ENCODE data around the gene HDAC6.

HDAC6 gene

GRCh38 chrX:48801280-48802088 lies at the start of gene HDAC6:
HDAC6 (plus strand) TSS chrX:48802067; CDS start chrX:48802693, 626 bp downstream.
- no peaks in the 10 kb centered on the region for H3K27me3 ChIP-seq (ENCODE audit: low read depth)
- DNase-seq (ENCODE audit: low spot score in 2 of 2): peak; percentile 99 to 100
- peak within 1 kb of the TSS; percentile 82 for H3K4me3 ChIP-seq
- H3K36me3 ChIP-seq (replicated peaks): peaks cover 13% of the 10 kb centered on the region
- no peaks in the 10 kb centered on the region for H3K9me3 ChIP-seq
- in situ Hi-C loops (cut with MboI; ENCODE audit: low sequenced_read_pairs): no loop called here
- H3K4me1 ChIP-seq: peaks cover 7% of the 10 kb centered on the region

DNA sequence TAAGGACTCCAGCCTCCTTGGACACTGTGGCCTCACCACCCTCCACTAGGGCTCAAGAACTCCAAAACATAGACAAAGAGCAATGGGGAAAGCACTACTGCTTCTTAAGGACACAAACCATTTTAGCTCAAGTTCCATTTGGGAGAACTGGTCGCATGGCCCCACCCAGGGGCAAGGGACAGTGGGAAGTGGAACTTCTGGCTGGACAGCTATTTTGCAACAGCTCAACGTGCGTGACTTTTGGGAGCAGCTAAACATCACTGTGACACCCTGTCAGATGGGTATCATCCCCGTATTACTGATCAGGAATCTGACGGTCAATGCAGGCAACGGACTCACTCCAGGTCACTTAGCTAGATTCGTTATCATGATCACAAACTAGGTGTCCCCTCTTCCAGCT lies 49.4 kb upstream of the HDAC6 start:
- in situ Hi-C loops (cut with MboI; ENCODE audit: low sequenced_read_pairs): no loop called here
- H3K36me3 ChIP-seq (replicated peaks): no peaks in the 10 kb centered on the region
- no peak overlapping the region for H3K4me3 ChIP-seq
- no peaks in the 10 kb centered on the region for H3K9me3 ChIP-seq
- no peaks in the 10 kb centered on the region for H3K4me1 ChIP-seq
- no peak for DNase-seq (ENCODE audit: low spot score in 2 of 2)
- H3K27me3 ChIP-seq (ENCODE audit: low read depth): peaks cover 3% of the 10 kb centered on the region; the same call in 1 of the 2 replicates

DNA sequence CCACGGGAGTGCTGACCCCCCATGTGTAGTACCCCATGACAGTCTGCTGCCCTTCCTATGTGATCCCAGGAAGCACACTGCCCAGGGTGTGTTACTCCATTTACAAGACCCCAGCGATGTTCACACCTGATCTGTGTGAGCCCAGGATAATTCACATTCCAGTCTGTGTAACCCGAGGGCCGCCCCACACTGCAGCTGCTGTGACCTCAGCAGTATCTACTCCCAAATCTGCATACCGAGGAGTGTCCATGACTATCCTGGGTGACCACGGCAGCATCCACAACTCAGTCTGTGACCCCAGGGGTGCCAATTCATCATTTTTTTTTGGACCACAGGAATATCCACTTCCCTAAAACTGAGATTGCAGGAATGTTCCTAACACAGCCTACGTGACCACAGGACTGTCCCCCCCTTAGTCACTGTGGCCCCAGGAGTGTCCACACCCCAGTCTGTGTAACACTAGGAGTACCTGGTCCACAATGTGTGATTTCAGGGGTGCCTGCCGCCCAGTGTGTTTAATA lies 48.1 kb upstream of the HDAC6 start:
- in situ Hi-C loops (cut with MboI; ENCODE audit: low sequenced_read_pairs): no loop called here
- H3K4me3 ChIP-seq: no peak overlapping the region
- no peaks in the 10 kb centered on the region for H3K36me3 ChIP-seq (replicated peaks)
- no peaks in the 10 kb centered on the region for H3K9me3 ChIP-seq
- no peak for DNase-seq (ENCODE audit: low spot score in 2 of 2)
- peaks cover 3% of the 10 kb centered on the region; the same call in 1 of the 2 replicates for H3K27me3 ChIP-seq (ENCODE audit: low read depth)
- no peaks in the 10 kb centered on the region for H3K4me1 ChIP-seq

DNA sequence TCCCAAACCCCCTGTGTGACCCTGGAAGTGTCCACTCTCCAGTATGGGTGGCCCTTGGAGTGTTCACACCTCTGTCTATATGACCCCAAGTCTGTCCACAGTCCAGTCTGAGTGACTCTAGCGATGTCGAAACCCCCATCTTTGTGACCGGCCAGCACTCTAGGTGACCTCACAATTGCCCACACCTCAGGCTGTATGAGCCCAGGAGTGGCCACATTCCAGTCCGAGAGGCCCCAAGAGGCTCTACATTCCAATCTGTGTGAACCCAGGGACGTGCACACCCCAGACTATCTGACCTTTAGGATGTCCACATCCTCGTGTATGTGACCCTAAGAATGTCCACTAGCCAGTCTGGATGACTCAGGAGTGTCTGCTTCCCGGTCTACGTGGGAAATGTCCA lies 47.6 kb upstream of the HDAC6 start:
- no peak for DNase-seq (ENCODE audit: low spot score in 2 of 2)
- Histone ChIP-seq H3K36me3 (replicated peaks) (no peaks in the 10 kb centered on the region), H3K27me3 (ENCODE audit: low read depth) (peaks cover 3% of the 10 kb centered on the region; the same call in 1 of the 2 replicates), H3K4me1 (no peaks in the 10 kb centered on the region), H3K9me3 (no peaks in the 10 kb centered on the region), H3K4me3 (no peak overlapping the region)
- in situ Hi-C loops (cut with MboI; ENCODE audit: low sequenced_read_pairs): no loop called here

DNA sequence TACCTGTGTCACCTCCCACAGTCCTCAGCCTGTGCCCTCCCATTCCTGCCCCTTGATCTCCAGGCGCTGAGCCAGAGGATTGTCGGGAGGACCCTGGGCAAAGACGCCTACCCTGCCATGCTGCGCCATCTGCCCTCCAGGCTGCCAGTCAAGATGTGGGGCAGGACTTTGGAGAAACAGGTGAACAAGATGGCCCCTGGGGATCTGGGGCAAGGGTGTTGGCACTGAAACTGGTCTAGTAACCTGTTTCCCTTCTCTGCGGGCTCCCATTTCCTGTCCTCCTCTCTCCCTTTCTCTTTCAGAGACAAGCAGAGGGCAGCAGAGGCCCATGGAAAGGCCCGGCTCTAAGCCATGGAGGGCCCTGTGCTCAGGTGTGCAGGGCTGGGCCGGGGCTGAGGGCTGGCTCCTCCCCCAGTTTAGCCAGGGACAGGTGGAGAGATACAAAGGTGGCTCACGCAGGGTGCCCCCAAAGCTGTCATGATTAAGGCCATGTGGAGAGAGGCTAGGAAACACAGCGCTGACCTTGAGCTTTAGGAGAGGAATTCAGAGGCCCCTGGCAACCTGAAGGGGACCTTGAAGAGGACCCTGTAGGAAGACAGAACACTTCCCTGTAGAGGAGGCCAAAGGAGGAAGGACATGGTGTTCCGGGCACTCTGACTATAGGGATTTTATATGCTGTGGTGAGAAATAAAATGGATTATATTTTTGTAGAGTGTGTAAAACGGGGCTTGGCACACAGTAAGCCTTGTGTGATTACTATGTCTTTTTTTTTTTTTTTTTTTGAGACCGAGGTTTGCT lies 40.0 kb upstream of the HDAC6 start, which contains the start of gene GLOD5:
Gene GLOD5 (plus strand): TSS at position 74 of the 798 bp plus-strand sequence. CDS start 44 bp downstream, at position 118.
- Histone ChIP-seq H3K36me3 (replicated peaks) (no peaks in the 10 kb centered on the region), H3K9me3 (no peaks in the 10 kb centered on the region), H3K4me1 (no peaks in the 10 kb centered on the region), H3K27me3 (ENCODE audit: low read depth) (no peaks in the 10 kb centered on the region), H3K4me3 (no peak within 1 kb of the TSS)
- peak in 1 of 2 experiments; percentile 23 for DNase-seq (ENCODE audit: low spot score in 2 of 2)
- in situ Hi-C loops (cut with MboI; ENCODE audit: low sequenced_read_pairs): no loop called here

DNA sequence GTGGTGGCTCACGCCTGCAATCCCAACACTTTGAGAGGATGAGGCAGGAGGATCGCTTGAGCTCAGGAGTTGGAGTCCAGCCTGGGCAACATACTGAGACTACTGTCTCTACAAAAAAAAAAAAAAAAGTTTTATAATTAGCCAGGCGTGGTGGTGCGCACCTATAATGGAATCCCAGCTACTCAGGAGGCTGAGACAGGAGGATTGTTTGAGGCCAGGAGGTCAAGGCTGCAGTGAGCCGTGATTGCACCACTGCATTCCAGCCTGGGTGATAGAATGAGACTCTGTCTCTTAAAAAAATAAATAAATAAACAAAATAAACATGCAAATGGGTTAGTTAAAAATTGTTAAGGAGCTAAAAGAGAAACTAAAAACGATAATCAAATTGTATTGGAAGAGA lies 32.6 kb upstream of the HDAC6 start:
- Histone ChIP-seq H3K4me3 (no peak overlapping the region), H3K27me3 (ENCODE audit: low read depth) (peaks cover 2% of the 10 kb centered on the region; the same call in 1 of the 2 replicates), H3K36me3 (replicated peaks) (no peaks in the 10 kb centered on the region), H3K9me3 (no peaks in the 10 kb centered on the region), H3K4me1 (no peaks in the 10 kb centered on the region)
- in situ Hi-C loops (cut with MboI; ENCODE audit: low sequenced_read_pairs): no loop called here
- no peak for DNase-seq (ENCODE audit: low spot score in 2 of 2)

DNA sequence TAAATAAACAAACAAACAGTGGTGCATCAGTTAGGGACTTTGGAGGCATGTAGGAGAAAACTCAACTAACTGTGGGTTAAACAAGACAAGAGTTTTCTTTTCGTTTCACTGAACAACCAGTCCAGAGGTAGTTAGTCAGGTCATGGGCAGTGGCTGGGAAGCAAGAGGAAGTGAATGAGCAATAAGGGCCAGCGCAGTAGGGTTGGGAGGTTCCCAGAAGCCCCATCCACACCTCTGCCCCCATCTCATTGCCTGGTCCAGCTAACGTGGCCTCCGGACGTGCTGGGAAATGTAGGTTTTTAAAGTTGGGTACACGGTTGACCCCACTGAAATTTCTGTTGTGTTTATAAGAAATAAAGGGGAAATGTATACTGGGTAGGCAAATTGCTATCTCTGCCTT lies 31.6 kb upstream of the HDAC6 start:
- Histone ChIP-seq H3K36me3 (replicated peaks) (no peaks in the 10 kb centered on the region), H3K27me3 (ENCODE audit: low read depth) (peaks cover 2% of the 10 kb centered on the region; the same call in 1 of the 2 replicates), H3K4me1 (no peaks in the 10 kb centered on the region), H3K4me3 (no peak overlapping the region), H3K9me3 (no peaks in the 10 kb centered on the region)
- in situ Hi-C loops (cut with MboI; ENCODE audit: low sequenced_read_pairs): no loop called here
- no peak for DNase-seq (ENCODE audit: low spot score in 2 of 2)

GRCh38 chrX:48772602-48773001 lies 29.3 kb upstream of the HDAC6 start:
- DNase-seq (ENCODE audit: low spot score in 2 of 2): no peak
- Histone ChIP-seq H3K4me3 (no peak overlapping the region), H3K27me3 (ENCODE audit: low read depth) (peaks cover 2% of the 10 kb centered on the region; the same call in 1 of the 2 replicates), H3K4me1 (peaks cover 2% of the 10 kb centered on the region), H3K9me3 (0 out of 2 replicates have a peak, but pooled peaks cover under 1% of the 10 kb centered on the region), H3K36me3 (replicated peaks) (no peaks in the 10 kb centered on the region)
- in situ Hi-C loops (cut with MboI; ENCODE audit: low sequenced_read_pairs): no loop called here

- in situ Hi-C loops (cut with MboI; ENCODE audit: low sequenced_read_pairs): no loop called here
- Histone ChIP-seq H3K36me3 (replicated peaks) (no peaks in the 10 kb centered on the region), H3K9me3 (0 out of 2 replicates have a peak, but pooled peaks cover 2% of the 10 kb centered on the region), H3K4me3 (no peak overlapping the region), H3K27me3 (ENCODE audit: low read depth) (no peaks in the 10 kb centered on the region), H3K4me1 (peaks cover 8% of the 10 kb centered on the region)
- DNase-seq (ENCODE audit: low spot score in 2 of 2): no peak
Measured at GRCh38 chrX:48776818-48777439, 24.9 kb upstream of the HDAC6 start.

- peaks cover 8% of the 10 kb centered on the region for H3K4me1 ChIP-seq
- in situ Hi-C loops (cut with MboI; ENCODE audit: low sequenced_read_pairs): no loop called here
- no peak overlapping the region for H3K4me3 ChIP-seq
- 0 out of 2 replicates have a peak, but pooled peaks cover 2% of the 10 kb centered on the region for H3K9me3 ChIP-seq
- no peaks in the 10 kb centered on the region for H3K36me3 ChIP-seq (replicated peaks)
- no peak for DNase-seq (ENCODE audit: low spot score in 2 of 2)
- no peaks in the 10 kb centered on the region for H3K27me3 ChIP-seq (ENCODE audit: low read depth)
Measured at GRCh38 chrX:48779399-48779798, 22.5 kb upstream of the HDAC6 start.

GRCh38 chrX:48781705-48782104 lies 20.2 kb upstream of the HDAC6 start:
- Histone ChIP-seq H3K4me1 (peaks cover 8% of the 10 kb centered on the region), H3K36me3 (replicated peaks) (no peaks in the 10 kb centered on the region), H3K4me3 (no peak overlapping the region), H3K27me3 (ENCODE audit: low read depth) (no peaks in the 10 kb centered on the region), H3K9me3 (0 out of 2 replicates have a peak, but pooled peaks cover 2% of the 10 kb centered on the region)
- no peak for DNase-seq (ENCODE audit: low spot score in 2 of 2)
- in situ Hi-C loops (cut with MboI; ENCODE audit: low sequenced_read_pairs): no loop called here

GRCh38 chrX:48782216-48782615 lies 19.7 kb upstream of the HDAC6 start:
- Histone ChIP-seq H3K9me3 (0 out of 2 replicates have a peak, but pooled peaks cover 2% of the 10 kb centered on the region), H3K4me3 (no peak overlapping the region), H3K4me1 (peaks cover 8% of the 10 kb centered on the region), H3K27me3 (ENCODE audit: low read depth) (peaks cover 2% of the 10 kb centered on the region; the same call in 1 of the 2 replicates), H3K36me3 (replicated peaks) (no peaks in the 10 kb centered on the region)
- in situ Hi-C loops (cut with MboI; ENCODE audit: low sequenced_read_pairs): no loop called here
- no peak for DNase-seq (ENCODE audit: low spot score in 2 of 2)

GRCh38 chrX:48782795-48783194 lies 19.1 kb upstream of the HDAC6 start:
- DNase-seq (ENCODE audit: low spot score in 2 of 2): no peak
- no peaks in the 10 kb centered on the region for H3K9me3 ChIP-seq
- H3K27me3 ChIP-seq (ENCODE audit: low read depth): peaks cover 3% of the 10 kb centered on the region; the same call in 1 of the 2 replicates
- no peak overlapping the region for H3K4me3 ChIP-seq
- in situ Hi-C loops (cut with MboI; ENCODE audit: low sequenced_read_pairs): no loop called here
- H3K36me3 ChIP-seq (replicated peaks): no peaks in the 10 kb centered on the region
- peaks cover 4% of the 10 kb centered on the region for H3K4me1 ChIP-seq

Measured in HAP-1 (cell line).